Fibroblast of skin of right quadriceps (primary cell): ENCODE results near the gene TMEM175.

Source experiments
- DNase-seq: peaks from one replicate; pipeline ENCODE4 v3.0.0-alpha.2; 2013

The TMEM175 gene, protein sequence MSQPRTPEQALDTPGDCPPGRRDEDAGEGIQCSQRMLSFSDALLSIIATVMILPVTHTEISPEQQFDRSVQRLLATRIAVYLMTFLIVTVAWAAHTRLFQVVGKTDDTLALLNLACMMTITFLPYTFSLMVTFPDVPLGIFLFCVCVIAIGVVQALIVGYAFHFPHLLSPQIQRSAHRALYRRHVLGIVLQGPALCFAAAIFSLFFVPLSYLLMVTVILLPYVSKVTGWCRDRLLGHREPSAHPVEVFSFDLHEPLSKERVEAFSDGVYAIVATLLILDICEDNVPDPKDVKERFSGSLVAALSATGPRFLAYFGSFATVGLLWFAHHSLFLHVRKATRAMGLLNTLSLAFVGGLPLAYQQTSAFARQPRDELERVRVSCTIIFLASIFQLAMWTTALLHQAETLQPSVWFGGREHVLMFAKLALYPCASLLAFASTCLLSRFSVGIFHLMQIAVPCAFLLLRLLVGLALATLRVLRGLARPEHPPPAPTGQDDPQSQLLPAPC

DNA sequence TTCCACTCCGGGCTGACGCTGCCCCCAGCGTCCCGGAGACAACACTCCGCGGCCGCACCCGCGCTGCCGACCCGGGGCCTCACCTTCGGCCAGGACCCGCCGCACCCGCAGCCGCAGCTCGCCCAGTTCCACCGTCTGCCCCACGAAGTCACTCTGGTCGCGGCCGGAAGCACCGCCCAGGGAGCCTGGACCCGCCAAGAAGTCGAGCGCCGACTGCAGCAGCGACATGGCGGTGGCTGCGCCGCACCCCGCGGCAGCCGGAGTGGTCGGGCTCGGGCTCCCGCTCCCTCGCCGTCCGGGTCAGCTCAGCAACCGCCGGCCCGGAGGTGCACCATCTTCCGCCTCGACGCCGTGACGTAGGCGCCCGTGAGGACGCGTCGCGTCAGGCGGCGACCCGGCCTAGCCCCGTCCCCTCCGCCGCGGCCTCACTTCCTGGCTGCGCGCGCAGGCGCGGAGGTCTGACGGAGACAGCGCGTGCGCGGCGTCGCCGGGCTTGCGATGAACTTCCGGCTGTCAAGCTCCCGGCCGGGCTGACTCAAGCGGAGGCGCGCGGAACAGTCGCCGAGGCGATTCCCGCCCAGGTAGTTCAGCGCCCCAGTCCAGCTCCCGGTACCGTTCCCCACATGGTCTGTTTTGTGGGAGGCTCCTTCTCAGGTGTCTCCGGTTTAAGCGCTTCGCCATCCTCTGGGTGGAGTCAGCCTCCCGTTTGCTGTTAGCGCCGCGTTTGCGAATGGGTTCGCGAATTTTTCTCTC is at the start of gene TMEM175, which contains the start of gene GAK:
TMEM175 (plus strand) TSS at position 501 of the 753 bp plus-strand sequence. CDS start 15,280 bp downstream, outside the sequence.
GAK (minus strand) TSS at position 357 of the 753 bp plus-strand sequence; CDS start at position 228, 129 bp downstream.
- DNase-seq = peak; percentile 93

DNA sequence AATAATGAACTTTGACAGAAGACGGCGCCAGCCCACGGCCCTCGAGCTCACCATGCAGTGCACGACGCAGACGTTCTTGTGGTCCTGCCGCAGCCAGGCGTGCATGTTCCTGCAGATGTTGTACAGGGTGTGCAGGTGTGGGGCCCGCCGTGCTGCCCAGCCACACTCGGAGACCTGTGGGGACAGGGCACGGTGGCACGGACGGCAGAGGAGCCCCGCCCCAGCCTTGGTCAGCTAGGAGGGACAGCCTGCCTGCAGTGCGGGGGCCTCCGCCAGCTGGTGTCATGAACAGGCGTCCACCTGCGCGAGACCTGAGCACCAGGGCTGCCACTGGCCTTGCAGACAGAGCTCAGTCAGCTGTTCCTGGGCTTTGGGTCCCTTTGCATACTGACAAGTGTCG is 49.6 kb upstream of the TMEM175 start:
- no peak for DNase-seq

DNA sequence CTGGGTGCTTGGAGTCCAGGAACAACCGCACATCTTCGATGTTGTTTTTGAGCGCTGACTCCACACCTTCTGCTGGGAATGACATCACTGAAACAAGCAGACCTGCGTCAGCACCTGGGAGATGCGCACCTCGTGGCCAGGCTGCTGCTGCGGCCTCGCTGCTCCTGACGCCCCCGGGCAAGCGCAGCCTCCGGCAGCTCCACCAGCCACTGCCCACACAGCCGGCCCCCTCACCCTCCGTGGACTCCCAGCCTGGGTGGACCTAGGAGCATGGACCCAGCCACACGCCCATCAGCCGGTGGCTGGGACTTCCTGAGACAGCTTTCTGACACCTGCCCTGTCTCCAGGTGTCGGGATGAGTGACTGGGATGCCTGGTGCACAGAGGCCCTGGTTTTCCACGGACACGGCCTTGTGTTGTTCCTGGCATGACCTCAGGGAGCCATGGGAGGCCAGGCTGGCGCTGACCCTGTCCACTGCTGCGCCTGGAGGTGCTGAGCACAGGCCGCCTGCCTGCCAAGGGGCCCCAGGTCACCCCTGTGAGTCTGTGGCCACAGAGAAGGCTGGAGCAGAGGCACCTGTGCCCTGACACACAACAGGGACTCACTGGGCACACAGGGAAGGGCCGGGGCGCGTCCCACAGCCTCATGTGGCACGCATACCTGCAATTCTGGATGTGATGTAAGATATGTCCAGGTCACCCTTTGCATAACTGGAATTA is 48.7 kb upstream of the TMEM175 start:
- DNase-seq = no peak

DNA sequence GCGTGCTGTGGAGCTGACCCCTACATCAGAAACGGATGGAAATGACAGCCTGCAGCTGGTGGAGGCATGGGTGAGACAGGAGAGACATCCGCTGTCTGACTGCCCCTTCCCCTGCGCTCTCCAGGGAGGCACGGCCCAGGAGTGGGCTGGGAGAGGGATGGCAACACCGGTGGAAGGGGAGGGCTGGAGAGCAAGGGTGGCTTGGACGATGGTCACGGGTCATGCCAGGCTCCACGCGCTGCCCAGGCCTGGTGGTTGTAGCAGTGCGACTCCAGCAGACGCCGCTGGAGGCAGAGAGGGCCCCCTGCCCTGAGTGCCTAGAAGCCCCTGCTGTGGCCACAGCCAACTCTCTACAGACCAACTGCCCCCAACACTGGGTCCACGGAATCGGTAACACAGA is 48.0 kb upstream of the TMEM175 start:
- DNase-seq = no peak

DNA sequence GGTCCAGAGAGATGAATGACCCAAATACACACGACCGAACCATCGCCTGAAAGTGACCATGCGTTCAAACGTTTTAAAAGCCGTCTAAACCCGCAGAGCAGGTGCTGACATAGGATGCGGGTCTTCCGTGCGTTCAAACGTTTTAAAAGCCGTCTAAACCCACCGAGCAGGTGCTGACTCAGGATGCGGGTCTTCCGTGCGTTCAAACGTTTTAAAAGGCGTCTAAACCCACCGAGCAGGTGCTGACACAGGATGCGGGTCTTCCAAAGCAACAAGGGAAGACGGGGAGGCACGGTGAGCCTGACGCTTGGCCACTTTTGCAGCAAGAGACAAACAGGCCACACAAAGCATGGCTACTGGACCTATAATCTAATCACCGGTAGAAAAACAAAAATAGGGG is 47.4 kb upstream of the TMEM175 start:
- DNase-seq = no peak

DNA sequence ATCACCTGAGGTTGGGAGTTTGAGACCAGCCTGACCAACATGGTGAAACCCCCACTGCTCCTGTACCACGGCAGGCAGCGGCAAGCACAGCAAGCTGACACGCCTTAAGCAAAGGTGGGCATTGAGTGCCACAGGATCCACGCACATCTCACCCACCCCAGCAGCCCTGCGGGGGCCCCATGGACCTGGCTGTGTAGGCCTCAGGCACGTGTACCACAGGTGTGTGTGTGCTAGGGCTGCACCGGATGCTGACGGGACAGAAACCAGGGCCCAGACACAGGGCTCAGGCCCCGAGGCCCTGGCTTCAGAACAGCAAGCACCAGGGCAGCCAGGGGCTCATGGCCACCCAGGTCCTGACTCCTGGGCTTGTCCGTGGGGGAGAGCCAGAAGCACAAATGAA is 46.9 kb upstream of the TMEM175 start:
- DNase-seq = no peak

DNA sequence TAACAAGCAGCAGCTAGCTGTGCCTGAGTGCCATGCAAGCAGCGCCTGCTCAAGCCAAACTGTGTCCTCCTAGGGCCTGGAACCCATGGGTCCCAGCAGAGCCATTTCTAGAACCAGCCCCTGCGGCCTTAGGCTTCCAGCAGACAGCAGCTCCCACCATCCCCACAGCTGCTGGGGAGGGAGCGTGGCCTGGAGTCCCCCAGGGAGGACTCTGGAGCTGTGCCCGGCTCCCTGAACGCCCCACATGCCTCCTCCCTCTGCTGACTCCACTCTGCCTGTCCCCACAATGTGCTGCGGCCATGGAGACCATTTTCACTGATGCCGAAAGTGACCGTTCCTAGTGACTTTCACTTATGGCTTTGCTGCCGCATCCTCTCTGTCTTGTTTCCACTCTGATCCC is 46.0 kb upstream of the TMEM175 start:
- DNase-seq = no peak

DNA sequence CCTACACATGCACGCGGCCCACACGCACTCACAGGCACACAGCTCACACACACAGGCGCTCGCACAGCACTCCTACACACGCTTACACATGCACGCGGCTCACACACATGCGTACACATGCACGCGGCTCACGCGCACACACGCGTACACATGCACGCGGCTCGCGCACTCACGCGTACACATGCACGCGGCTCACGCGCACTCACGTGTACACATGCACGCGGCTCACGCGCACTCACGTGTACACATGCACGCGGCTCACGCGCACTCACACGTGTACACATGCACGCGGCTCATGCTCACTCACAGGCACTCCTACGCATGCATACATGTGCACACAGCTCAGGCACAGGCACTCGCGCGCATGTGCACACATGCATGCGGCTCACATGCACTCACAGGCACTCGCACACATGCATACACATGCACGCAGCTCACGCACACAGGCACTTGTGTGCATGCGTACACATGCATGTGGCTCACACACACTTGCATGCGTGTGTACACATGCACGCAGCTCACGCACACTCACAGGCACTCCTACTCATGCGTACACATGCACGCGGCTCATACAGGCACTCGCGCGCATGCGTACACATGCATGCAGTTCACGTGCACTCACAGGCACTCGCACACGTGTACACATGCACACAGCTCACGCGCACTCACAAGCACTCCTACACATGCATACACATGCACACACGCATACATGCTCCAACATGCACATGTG is 45.1 kb upstream of the TMEM175 start:
- no peak for DNase-seq

DNA sequence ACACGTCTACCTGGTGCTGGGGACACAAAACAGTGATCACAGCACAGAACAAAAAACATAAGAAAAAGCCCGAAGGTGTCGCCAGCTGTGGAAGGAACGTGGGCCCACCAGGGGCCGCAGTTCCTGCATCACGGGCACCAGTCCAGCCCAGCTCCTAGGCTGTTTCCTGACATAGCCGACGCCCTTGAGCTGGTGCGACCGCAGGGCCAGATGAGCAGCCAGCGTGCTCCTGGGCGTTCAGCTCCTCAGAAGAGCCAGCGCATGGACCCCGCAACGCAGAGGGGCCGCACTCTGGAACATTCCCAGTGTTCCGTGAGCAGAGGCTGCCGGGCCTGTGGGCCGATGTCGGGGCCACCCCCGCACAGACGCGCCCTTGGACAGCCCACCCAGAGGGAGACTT is 44.2 kb upstream of the TMEM175 start:
- no peak for DNase-seq

DNA sequence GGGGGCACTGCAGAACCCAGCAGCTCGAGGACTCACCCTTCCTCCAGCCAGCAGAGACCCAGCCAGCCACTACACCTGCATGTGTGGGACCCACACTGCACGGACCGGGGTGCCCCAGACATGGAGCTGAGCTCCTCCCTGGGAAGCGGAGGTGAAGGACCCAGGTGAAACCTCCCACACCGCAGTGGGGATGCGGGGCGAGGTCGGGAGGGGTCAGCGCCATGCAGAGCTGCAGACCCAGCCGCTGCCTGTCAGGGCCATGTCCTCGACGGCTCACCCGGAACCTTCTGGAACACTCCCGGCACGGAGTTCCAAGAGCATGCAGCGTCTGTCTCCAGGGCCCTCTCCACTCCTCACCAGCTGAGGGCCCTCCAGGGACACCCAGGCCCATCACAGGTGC is 42.7 kb upstream of the TMEM175 start:
- no peak for DNase-seq

DNA sequence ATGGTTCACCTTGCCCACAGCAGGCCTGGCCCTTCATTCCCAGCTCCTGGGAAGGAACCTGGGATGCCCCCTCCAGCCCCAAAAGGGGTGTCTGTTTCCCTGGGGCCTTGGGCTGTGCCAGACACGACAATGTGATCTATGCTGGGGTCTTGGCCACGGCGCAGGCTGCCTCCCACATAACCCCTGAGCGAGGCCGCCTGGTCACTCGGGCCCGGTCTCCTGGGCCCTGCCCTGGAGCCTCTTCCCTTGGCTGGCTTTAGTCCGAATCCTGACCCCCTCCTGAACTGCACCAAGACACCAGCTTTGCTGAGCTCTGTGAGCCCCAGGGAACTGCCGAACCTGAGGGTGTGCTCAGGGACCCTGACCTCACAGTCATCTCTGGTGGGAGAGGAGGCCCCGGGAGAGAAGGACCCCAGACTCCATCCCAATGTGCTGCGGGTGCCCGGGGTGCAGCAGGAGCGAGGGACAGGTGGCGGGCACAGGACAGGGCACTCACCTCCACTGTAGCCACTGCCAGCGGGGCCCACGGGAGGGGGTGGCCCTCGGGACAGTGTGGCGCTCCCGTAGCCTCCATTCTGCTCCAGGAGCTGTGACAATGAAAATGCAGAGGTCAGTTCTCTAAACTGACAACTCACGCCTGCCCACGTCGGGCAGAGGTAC is 42.1 kb upstream of the TMEM175 start:
- no peak for DNase-seq

DNA sequence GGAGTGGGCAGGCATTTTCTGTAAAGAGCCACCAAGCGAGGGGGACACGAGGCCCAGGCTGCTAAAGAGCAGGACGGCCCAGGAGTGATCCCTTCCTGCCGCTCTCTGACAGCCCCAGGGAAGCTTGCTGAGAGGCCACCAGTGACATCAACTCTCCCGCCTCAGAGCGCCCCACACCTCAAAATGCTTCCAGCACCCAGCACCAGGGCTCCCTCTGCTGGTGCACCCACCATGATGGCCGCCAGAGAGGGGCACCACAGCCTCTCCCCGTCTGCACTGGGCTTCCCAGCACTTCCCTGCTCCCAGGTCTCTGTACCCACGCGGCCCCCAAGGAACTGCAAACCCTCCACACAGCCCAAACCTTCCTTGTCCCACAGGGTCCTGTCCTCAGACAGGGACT is 40.5 kb upstream of the TMEM175 start:
- no peak for DNase-seq

DNA sequence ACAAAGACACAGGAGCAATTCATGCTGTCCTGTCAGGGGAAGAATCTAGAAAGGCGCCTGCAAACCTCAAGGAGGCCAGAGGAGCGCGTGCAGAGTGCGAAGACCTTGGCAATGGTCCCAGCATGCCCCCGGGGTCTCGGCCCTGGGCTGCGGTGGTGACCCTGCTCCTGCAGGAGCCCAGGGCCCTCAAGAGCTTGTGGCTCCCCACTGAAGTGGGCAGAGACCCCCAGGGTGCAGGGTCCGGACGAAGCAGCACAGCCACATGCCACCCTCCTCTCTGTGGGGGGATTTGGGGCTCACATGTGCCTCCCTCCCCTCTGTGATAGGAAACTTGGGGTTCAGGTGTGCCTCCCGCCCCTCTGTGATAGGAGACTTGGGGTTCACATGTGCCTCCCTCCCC is 39.5 kb upstream of the TMEM175 start:
- DNase-seq = no peak

DNA sequence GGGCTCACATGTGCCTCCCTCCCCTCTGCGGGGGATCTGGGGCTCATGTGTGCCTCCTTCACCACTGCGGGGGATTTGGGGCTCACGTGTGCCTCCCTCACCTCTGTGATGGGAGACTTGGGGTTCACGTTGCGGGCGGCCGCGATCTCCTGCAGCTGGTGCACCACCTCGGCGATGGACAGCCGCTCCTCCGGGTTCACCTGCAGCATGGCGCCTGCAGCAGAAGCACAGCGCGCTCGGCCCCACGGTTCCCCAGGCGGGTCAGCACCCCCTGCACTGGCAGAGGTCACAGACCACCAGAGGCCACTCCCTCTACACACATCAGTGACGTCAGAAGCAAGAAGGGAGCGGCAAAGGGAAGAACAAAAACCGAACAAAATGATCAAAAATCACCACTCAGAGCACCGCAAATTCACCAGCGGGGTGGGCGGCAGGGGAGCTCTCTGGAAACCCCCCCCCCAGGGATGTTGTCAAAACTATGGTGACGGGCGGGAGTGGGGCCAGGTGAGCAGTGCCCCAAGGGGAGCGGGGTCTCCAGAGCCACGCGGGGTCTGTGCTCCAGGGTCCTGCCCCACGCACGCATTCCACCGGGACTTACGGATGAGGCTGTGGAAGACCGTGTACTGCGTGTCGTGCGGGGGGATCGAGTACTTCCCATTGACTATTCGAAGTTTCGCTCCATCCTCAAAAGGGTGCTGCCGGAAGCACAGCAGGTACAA is 38.8 kb upstream of the TMEM175 start:
- no peak for DNase-seq

DNA sequence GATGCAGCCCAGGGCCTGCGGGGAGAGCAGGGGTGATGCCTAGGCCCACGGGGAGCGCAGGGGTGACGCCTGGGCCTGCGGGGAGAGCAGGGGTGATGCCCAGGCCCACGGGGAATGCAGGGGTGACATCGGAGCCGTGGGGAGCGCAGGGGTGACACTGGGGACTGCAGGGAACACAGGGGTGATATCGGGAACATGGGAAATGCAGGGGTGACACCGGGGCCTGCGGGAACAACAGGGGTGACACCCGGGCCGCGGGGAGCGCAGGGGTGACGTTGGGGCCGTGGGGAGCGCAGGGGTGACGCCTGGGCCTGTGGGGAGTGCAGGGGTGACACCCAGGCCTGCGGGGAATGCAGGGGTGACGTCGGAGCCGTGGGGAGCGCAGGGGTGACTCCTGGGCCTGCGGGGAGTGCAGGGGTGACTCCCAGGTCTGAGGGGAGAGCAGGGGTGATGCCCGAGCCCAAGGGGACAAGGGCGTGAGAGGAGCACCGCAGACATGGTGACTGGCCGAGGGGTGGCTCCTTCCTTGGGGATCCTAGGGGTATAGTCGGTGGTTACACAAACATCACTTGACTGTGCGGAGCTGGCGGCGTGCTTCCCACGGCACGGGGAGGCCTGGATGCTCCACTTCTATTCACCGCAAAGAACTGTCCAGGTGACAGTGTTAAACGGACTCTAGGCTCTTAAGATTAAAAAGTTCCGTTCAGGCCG is 38.1 kb upstream of the TMEM175 start:
- no peak for DNase-seq

DNA sequence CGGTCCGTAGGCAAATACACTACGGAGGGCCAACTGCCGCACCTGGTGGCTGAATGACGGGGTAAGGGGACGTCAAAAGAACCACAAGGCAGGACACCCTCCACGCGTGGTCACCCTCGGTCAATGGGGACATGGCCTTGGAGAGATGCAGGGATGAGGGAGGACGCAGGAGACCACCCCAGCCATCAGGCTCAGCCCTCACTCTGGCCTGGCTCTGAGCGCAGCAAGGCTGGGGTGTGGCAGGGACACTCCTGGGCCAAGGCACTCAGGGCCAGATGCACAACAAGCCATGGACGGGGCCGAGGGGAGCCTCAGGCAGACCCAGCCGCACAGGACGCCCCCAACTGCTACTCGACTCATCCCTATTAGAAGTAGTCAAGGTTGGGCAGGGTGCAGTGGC is 36.7 kb upstream of the TMEM175 start:
- no peak for DNase-seq

DNA sequence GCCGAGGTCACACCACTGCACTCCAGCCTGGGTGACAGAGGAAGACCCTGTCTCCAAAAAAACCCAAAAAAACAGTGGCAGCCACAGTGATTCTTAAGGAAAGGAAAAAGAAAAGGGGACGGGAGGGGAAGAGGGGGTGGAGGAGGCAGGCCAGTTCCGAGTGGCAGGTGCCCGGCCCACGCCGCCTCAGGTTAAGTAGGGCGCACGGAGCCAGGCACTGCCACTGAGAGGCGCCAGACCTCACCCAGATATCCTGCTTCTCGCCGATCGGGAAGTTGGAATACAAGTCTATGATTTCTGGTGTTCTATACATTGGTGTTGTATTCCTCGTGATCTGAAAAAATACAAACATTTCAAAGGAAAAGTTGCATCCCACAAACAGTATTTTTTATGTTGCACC is 36.0 kb upstream of the TMEM175 start:
- DNase-seq = no peak

DNA sequence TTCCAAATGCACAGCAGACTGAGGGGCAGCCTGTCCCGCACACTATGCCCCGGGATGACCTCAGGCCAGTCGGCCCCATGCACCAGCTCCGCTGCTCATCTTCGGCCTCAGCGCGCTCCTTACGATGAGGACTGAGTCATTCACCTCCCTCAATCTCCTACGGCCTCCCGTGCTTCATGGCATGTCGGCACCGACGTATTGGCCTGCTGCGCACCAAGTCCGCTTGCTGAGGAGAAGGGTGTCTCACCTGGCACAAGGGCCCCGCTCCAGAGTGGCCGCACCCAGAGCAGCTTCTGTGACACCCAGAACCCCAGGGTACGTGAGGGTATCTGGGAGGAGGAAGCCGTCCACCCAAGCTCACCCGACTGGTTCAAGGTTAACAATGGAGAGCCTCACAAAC is 35.6 kb upstream of the TMEM175 start:
- no peak for DNase-seq

DNA sequence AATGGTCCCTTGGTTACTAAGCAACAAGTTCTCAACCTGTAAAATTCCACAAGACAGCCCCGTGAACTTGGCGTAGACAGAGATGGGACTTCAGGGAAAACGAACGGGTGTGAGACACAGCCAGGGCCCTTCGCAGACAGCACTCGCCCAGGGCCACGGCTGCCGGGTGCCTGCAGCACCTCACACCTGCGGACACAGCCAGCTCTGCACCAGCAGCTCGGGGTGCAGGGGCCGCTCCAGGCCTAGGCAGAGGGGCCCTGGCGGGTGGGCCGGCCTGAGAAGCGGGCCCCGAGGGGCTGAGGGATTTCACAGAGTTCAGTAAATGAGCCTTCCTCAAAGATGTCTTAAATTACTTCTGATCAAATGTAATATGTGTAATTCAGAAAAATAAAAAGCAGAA is 34.1 kb upstream of the TMEM175 start:
- no peak for DNase-seq

DNA sequence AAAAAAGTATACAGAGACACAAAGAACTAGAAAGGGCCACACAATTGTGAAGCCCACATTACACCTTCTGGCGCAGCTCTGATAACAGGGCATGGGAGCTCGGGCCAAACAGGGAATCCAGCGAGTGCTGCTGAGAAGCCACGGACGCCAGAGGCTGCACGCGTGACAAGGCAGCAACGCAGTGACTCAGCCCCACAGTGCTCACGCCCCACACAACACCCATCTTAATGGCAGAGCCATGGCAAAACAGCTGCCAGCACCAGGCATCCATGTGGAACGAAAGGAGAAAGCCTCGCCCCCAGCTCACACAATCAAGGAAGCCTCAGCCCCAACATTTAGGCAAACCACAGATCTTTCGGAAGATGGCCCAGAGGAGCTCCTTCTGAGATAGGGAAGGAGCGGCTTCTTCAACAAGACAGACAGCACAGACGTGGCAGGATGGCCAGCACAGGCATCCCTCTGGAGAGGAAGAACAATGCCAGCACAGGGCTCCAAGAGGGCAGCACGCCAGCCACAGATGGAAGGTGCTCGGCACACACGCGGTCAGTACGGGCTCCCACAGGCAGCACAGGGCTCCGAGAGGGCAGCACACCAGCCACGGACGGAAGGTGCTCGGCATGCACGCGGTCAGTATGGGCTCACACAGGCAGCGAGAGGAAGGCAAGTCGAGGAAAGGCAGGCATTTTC is 33.2 kb upstream of the TMEM175 start:
- no peak for DNase-seq
